GM12878 (cell line): ENCODE data around the gene DPYSL3.

Source experiments
- CBX5 ChIP-seq: sonication (generic); IDR thresholded peaks from 2 replicates; pipeline ENCODE4 v1.6.1; 2016; ENCODE audit warnings: low read depth, moderate library complexity, mild to moderate bottlenecking, inconsistent platforms
- CEBPB ChIP-seq, 2 experiments: fragments of 150-350 bp in 1 of 2; IDR thresholded peaks; 2 replicates each; pipeline ENCODE4 v1.6.1; 2012 to 2014; ENCODE audit warnings: low read depth in 2 of 2, low read length in 2 of 2, borderline replicate concordance in 1 of 2, inconsistent platforms in 1 of 2
- GABPA ChIP-seq: IDR thresholded peaks from 2 replicates; pipeline ENCODE4 v1.6.1; 2014; ENCODE audit warnings: antibody characterized with exemption, low read depth, mild to moderate bottlenecking, inconsistent platforms
- IKZF1 ChIP-seq: fragments of 450-650 bp; conservative IDR thresholded peaks from 2 replicates; pipeline ENCODE4 v1.6.1; 2017; ENCODE audit warnings: antibody characterized with exemption, mild to moderate bottlenecking
- NR2C2 ChIP-seq: IDR thresholded peaks from 2 replicates; pipeline ENCODE4 v1.6.1; 2011; ENCODE audit warnings: borderline replicate concordance, low read depth; ENCODE audit not compliant: control insufficient read depth, insufficient read length
- TCF12 ChIP-seq: IDR thresholded peaks from 2 replicates; pipeline ENCODE4 v1.6.1; 2011; ENCODE audit warnings: low read depth, mild to moderate bottlenecking, low read length
- TF ChIP-seq, protein P1 (sequence below): fragments of 450-650 bp; formaldehyde crosslinking; IDR thresholded peaks from 2 replicates; pipeline ENCODE4 v1.4.0; 2020; ENCODE audit warnings: mild to moderate bottlenecking, moderate library complexity
- TF ChIP-seq, protein P2 (sequence below), 3 experiments: IDR thresholded peaks in 2 of 3; conservative IDR thresholded peaks in 1 of 3; 2 replicates each; pipeline ENCODE4 v1.5.1; 2011; ENCODE audit warnings: low read depth in 3 of 3, low read length in 3 of 3, mild to moderate bottlenecking in 3 of 3, control low read depth in 2 of 3, moderate library complexity in 2 of 3, inconsistent platforms in 1 of 3, mixed read lengths in 1 of 3; ENCODE audit not compliant: control insufficient read depth in 2 of 3, insufficient read depth in 1 of 3; ENCODE audit errors: extremely low read depth in 1 of 3

DNA sequence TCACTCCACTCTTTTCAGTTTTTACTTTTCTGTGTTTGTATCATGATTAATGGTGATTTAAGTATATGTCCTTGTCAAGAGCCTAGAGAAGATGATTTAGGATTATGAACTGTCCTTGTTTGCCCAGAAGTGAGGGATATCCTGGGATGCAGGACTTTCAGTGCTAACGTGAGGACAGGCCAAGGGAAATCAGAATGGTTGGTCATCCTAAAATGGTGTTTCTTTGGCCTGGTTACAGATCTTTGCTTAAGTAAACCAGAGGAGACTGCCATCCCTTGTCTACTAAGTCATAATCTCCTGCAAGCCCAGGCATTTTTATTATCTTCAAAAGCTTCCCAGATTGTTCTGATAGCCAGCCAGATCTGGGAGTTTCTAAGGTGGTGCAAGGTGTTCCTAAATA, 22.3 kb upstream of the DPYSL3 start:
- TF ChIP-seq GABPA = no peak
- no peak for TF ChIP-seq NR2C2
- TF ChIP-seq, protein P1, sequence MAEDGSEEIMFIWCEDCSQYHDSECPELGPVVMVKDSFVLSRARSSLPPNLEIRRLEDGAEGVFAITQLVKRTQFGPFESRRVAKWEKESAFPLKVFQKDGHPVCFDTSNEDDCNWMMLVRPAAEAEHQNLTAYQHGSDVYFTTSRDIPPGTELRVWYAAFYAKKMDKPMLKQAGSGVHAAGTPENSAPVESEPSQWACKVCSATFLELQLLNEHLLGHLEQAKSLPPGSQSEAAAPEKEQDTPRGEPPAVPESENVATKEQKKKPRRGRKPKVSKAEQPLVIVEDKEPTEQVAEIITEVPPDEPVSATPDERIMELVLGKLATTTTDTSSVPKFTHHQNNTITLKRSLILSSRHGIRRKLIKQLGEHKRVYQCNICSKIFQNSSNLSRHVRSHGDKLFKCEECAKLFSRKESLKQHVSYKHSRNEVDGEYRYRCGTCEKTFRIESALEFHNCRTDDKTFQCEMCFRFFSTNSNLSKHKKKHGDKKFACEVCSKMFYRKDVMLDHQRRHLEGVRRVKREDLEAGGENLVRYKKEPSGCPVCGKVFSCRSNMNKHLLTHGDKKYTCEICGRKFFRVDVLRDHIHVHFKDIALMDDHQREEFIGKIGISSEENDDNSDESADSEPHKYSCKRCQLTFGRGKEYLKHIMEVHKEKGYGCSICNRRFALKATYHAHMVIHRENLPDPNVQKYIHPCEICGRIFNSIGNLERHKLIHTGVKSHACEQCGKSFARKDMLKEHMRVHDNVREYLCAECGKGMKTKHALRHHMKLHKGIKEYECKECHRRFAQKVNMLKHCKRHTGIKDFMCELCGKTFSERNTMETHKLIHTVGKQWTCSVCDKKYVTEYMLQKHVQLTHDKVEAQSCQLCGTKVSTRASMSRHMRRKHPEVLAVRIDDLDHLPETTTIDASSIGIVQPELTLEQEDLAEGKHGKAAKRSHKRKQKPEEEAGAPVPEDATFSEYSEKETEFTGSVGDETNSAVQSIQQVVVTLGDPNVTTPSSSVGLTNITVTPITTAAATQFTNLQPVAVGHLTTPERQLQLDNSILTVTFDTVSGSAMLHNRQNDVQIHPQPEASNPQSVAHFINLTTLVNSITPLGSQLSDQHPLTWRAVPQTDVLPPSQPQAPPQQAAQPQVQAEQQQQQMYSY (CRISPR knock-in tag) = no peak
- TF ChIP-seq TCF12 = no peak
- TF ChIP-seq CEBPB (IDR thresholded peaks at IDR 0.05; ENCODE audit: borderline replicate concordance in 1 of 2, low read depth in 2 of 2, low read length in 2 of 2) = no peak
- TF ChIP-seq IKZF1 = no peak
- TF ChIP-seq, protein P2, sequence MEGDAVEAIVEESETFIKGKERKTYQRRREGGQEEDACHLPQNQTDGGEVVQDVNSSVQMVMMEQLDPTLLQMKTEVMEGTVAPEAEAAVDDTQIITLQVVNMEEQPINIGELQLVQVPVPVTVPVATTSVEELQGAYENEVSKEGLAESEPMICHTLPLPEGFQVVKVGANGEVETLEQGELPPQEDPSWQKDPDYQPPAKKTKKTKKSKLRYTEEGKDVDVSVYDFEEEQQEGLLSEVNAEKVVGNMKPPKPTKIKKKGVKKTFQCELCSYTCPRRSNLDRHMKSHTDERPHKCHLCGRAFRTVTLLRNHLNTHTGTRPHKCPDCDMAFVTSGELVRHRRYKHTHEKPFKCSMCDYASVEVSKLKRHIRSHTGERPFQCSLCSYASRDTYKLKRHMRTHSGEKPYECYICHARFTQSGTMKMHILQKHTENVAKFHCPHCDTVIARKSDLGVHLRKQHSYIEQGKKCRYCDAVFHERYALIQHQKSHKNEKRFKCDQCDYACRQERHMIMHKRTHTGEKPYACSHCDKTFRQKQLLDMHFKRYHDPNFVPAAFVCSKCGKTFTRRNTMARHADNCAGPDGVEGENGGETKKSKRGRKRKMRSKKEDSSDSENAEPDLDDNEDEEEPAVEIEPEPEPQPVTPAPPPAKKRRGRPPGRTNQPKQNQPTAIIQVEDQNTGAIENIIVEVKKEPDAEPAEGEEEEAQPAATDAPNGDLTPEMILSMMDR (IDR thresholded peaks at IDR 0.05 in 2 of 3, conservative IDR thresholded peaks at IDR 0.05 in 1 of 3; ENCODE audit: control insufficient read depth in 2 of 3, extremely low read depth in 1 of 3, insufficient read depth in 1 of 3, low read depth in 3 of 3, low read length in 3 of 3) = no peak
- no peak for TF ChIP-seq CBX5
